Mucosa of stomach (tissue), 1 donor: ENCODE data around the gene SYNGR1.
"Not testable (repeated sequence)": the region's sequence is repeated elsewhere in the genome, so short reads cannot be mapped to it uniquely, and the experiment has no call there.

Experiments used
- H3K27me3 ChIP-seq: one replicate; pipeline ENCODE4 v1.7.0; 2013; ENCODE audit warnings: mild to moderate bottlenecking, low read length; ENCODE audit not compliant: control insufficient read depth, insufficient read depth
- H3K36me3 ChIP-seq: one replicate; pipeline ENCODE4 v1.7.0; 2013; ENCODE audit warnings: low read length; ENCODE audit not compliant: control insufficient read depth, insufficient read depth
- H3K4me1 ChIP-seq: one replicate; pipeline ENCODE4 v1.7.0; 2013; ENCODE audit warnings: mild to moderate bottlenecking, low read length; ENCODE audit not compliant: control insufficient read depth, insufficient read depth
- H3K4me3 ChIP-seq: one replicate; pipeline ENCODE4 v1.7.0; 2013; ENCODE audit warnings: low read length
- H3K9ac ChIP-seq: one replicate; pipeline ENCODE4 v1.7.0; 2013; ENCODE audit warnings: mild to moderate bottlenecking, low read length, moderate library complexity
- H3K9me3 ChIP-seq: one replicate; pipeline ENCODE4 v1.7.0; 2013; ENCODE audit warnings: mild to moderate bottlenecking, low read length, moderate library complexity; ENCODE audit not compliant: control insufficient read depth
- donor health status: Pancreatic carcinoma.

The SYNGR1 gene

GRCh38 chr22:39319284-39320022 is 30.3 kb upstream of the SYNGR1 start, which contains the start of gene RPL3:
Gene RPL3 (minus strand): TSS chr22:39319623. CDS start chr22:39319597, 26 bp downstream.
- H3K27me3 ChIP-seq: no peaks in the 10 kb centered on the region
- H3K4me1 ChIP-seq: peaks cover 42% of the 10 kb centered on the region
- H3K36me3 ChIP-seq: peaks cover 20% of the 10 kb centered on the region
- H3K9me3 ChIP-seq: no peaks in the 10 kb centered on the region
- H3K4me3 ChIP-seq: peak within 1 kb of the TSS; percentile 81
- H3K9ac ChIP-seq: peak within 1 kb of the TSS; percentile 99

GRCh38 chr22:39320616-39321029 is 29.2 kb upstream of the SYNGR1 start:
- H3K27me3 ChIP-seq, H3K4me3 ChIP-seq: not testable (repeated sequence)

GRCh38 chr22:39325392-39325932 is 24.3 kb upstream of the SYNGR1 start:
- H3K9me3 ChIP-seq: no peaks in the 10 kb centered on the region
- no peaks in the 10 kb centered on the region for H3K4me1 ChIP-seq
- no peak overlapping the region for H3K9ac ChIP-seq
- H3K27me3 ChIP-seq: no peaks in the 10 kb centered on the region
- H3K4me3 ChIP-seq: no peak overlapping the region
- H3K36me3 ChIP-seq: no peaks in the 10 kb centered on the region

More at GRCh38 chr22:39320616-39321029, 29.2 kb upstream of the SYNGR1 start:
- not testable (repeated sequence) for H3K36me3 ChIP-seq, H3K9me3 ChIP-seq, H3K9ac ChIP-seq
- peaks cover 31% of the 10 kb centered on the region for H3K4me1 ChIP-seq

GRCh38 chr22:39327995-39328754 is 21.6 kb upstream of the SYNGR1 start:
- no peaks in the 10 kb centered on the region for H3K9me3 ChIP-seq
- no peaks in the 10 kb centered on the region for H3K27me3 ChIP-seq
- H3K4me1 ChIP-seq: peaks cover 5% of the 10 kb centered on the region
- H3K9ac ChIP-seq: no peak overlapping the region
- H3K4me3 ChIP-seq: no peak overlapping the region
- H3K36me3 ChIP-seq: no peaks in the 10 kb centered on the region

- H3K9me3 ChIP-seq, H3K9ac ChIP-seq: not testable (repeated sequence)
Observed at GRCh38 chr22:39330553-39330952, 19.2 kb upstream of the SYNGR1 start.

GRCh38 chr22:39332441-39333064 is 17.2 kb upstream of the SYNGR1 start:
- Histone ChIP-seq H3K36me3 (no peaks in the 10 kb centered on the region), H3K9me3 (no peaks in the 10 kb centered on the region), H3K9ac (no peak overlapping the region), H3K4me3 (no peak overlapping the region), H3K4me1 (peaks cover 5% of the 10 kb centered on the region), H3K27me3 (no peaks in the 10 kb centered on the region)

More at GRCh38 chr22:39330553-39330952, 19.2 kb upstream of the SYNGR1 start:
- H3K4me3 ChIP-seq, H3K4me1 ChIP-seq, H3K36me3 ChIP-seq, H3K27me3 ChIP-seq: not testable (repeated sequence)

- Histone ChIP-seq H3K4me3 (no peak overlapping the region), H3K9ac (no peak overlapping the region), H3K36me3 (no peaks in the 10 kb centered on the region), H3K4me1 (peaks cover 5% of the 10 kb centered on the region), H3K9me3 (no peaks in the 10 kb centered on the region), H3K27me3 (no peaks in the 10 kb centered on the region)
Observed at GRCh38 chr22:39336411-39336810, 13.4 kb upstream of the SYNGR1 start.

- not testable (repeated sequence) for H3K9me3 ChIP-seq, H3K4me3 ChIP-seq, H3K9ac ChIP-seq, H3K36me3 ChIP-seq, H3K27me3 ChIP-seq, H3K4me1 ChIP-seq
Observed at GRCh38 chr22:39339775-39340174, 10.0 kb upstream of the SYNGR1 start.

- no peaks in the 10 kb centered on the region for H3K4me1 ChIP-seq
- no peaks in the 10 kb centered on the region for H3K9me3 ChIP-seq
- H3K9ac ChIP-seq: no peak overlapping the region
- H3K27me3 ChIP-seq: no peaks in the 10 kb centered on the region
- no peaks in the 10 kb centered on the region for H3K36me3 ChIP-seq
- H3K4me3 ChIP-seq: no peak overlapping the region
Observed at GRCh38 chr22:39341179-39341578, 8.6 kb upstream of the SYNGR1 start.

- Histone ChIP-seq H3K9ac (no peak overlapping the region), H3K9me3 (no peaks in the 10 kb centered on the region), H3K4me3 (no peak overlapping the region)
Observed at GRCh38 chr22:39343259-39344045, 6.3 kb upstream of the SYNGR1 start.

GRCh38 chr22:39344046-39344390 is 5.8 kb upstream of the SYNGR1 start:
- Histone ChIP-seq H3K9me3 (no peaks in the 10 kb centered on the region), H3K9ac (no peak overlapping the region), H3K4me1 (no peaks in the 10 kb centered on the region), H3K27me3 (peaks cover 2% of the 10 kb centered on the region), H3K36me3 (no peaks in the 10 kb centered on the region), H3K4me3 (no peak overlapping the region)

More at GRCh38 chr22:39343259-39344045, 6.3 kb upstream of the SYNGR1 start:
- H3K36me3 ChIP-seq: no peaks in the 10 kb centered on the region
- H3K4me1 ChIP-seq: no peaks in the 10 kb centered on the region
- H3K27me3 ChIP-seq: no peaks in the 10 kb centered on the region
